Astrocyte (in vitro differentiated cells and primary cell): ENCODE measurements around the gene CCDC102B. TPM values are rescaled to one million over a fixed set of nuclear protein-coding genes. Genes with fewer than 3 reads are reported as not detected.
A peak's percentile ranks its signal among the peaks of the same experiment; 100 is the strongest.

Experiments
- DNase-seq: peaks from one replicate; pipeline ENCODE4 v3.0.0-alpha.2; 2010; ENCODE audit warnings: low read depth
- FAIRE-seq: peaks from 2 replicates; lab custom pipeline; 2011; peaks lifted over from hg19 to GRCh38; lab: Jason Lieb, UNC
- H2AFZ ChIP-seq: 2 replicates; pipeline ENCODE4 v1.6.0; 2012; ENCODE audit warnings: low read depth, low read length, inconsistent platforms
- H3K27ac ChIP-seq: 2 replicates; pipeline ENCODE4 v1.5.1; 2011; ENCODE audit warnings: low read depth, low read length, inconsistent platforms
- H3K27me3 ChIP-seq: 2 replicates; pipeline ENCODE4 v1.6.0; 2011; ENCODE audit warnings: low read length, inconsistent platforms; ENCODE audit not compliant: insufficient read depth
- H3K36me3 ChIP-seq: 2 replicates; pipeline ENCODE4 v1.5.1; 2011; ENCODE audit warnings: low read length, inconsistent platforms; ENCODE audit not compliant: insufficient read depth
- H3K4me1 ChIP-seq: 2 replicates; pipeline ENCODE4 v1.5.1; 2011; ENCODE audit warnings: low read length, inconsistent platforms; ENCODE audit not compliant: insufficient read depth
- H3K4me2 ChIP-seq: 2 replicates; pipeline ENCODE4 v1.6.0; 2012; ENCODE audit warnings: low read length, inconsistent platforms
- H3K4me3 ChIP-seq: 2 replicates; pipeline ENCODE4 v1.5.1; 2011; ENCODE audit warnings: low read depth, mild to moderate bottlenecking, low read length, inconsistent platforms; ENCODE audit not compliant: insufficient read depth
- H3K79me2 ChIP-seq: 2 replicates; pipeline ENCODE4 v1.6.0; 2012; ENCODE audit warnings: mild to moderate bottlenecking, low read length, inconsistent platforms; ENCODE audit not compliant: insufficient read depth
- H3K9ac ChIP-seq: 2 replicates; pipeline ENCODE4 v1.6.0; 2012; ENCODE audit warnings: mild to moderate bottlenecking, low read length, inconsistent platforms
- H3K9me3 ChIP-seq: 2 replicates; pipeline ENCODE4 v1.5.1; 2012; ENCODE audit warnings: low read depth, mild to moderate bottlenecking, low read length, inconsistent platforms; ENCODE audit not compliant: insufficient read depth
- H4K20me1 ChIP-seq: 2 replicates; pipeline ENCODE4 v1.6.0; 2012; ENCODE audit warnings: low read length, inconsistent platforms; ENCODE audit not compliant: insufficient read depth
- H3K27ac Mint-ChIP-seq: one replicate; pipeline ENCODE4 v1.8.0; 2021; ENCODE audit warnings: mild to moderate bottlenecking, mixed read lengths; ENCODE audit not compliant: unreplicated experiment
- H3K27me3 Mint-ChIP-seq: one replicate; pipeline ENCODE4 v1.8.0; 2021; ENCODE audit warnings: low read depth, mixed read lengths; ENCODE audit not compliant: unreplicated experiment
- H3K36me3 Mint-ChIP-seq: one replicate; pipeline ENCODE4 v1.8.0; 2021; ENCODE audit warnings: low read depth, mixed read lengths; ENCODE audit not compliant: unreplicated experiment
- H3K4me1 Mint-ChIP-seq: one replicate; pipeline ENCODE4 v1.8.0; 2021; ENCODE audit warnings: low read depth, mixed read lengths; ENCODE audit not compliant: unreplicated experiment
- H3K4me3 Mint-ChIP-seq: one replicate; pipeline ENCODE4 v1.8.0; 2021; ENCODE audit warnings: mild to moderate bottlenecking, moderate library complexity, mixed read lengths; ENCODE audit not compliant: unreplicated experiment
- H3K9me3 Mint-ChIP-seq: one replicate; pipeline ENCODE4 v1.8.0; 2021; ENCODE audit warnings: mild to moderate bottlenecking, mixed read lengths; ENCODE audit not compliant: unreplicated experiment
- EZH2 ChIP-seq: IDR thresholded peaks from 2 replicates; pipeline ENCODE4 v1.6.1; 2012; ENCODE audit warnings: mild to moderate bottlenecking, low read length, inconsistent platforms; ENCODE audit not compliant: insufficient read depth
- total RNA-seq: library from RNA; stranded (reverse); gene quantifications from 2 replicates; pipeline ENCODE4 v1.2.1, GENCODE V29; 2021
- TF ChIP-seq, protein P1 (sequence below): IDR thresholded peaks from 2 replicates; pipeline ENCODE4 v1.5.1; 2011; ENCODE audit warnings: low read depth, mild to moderate bottlenecking, inconsistent platforms, low read length, moderate library complexity; ENCODE audit not compliant: insufficient read depth

Gene CCDC102B
- total RNA-seq, 1 donor from 2014 or later: 7.9 TPM

DNA sequence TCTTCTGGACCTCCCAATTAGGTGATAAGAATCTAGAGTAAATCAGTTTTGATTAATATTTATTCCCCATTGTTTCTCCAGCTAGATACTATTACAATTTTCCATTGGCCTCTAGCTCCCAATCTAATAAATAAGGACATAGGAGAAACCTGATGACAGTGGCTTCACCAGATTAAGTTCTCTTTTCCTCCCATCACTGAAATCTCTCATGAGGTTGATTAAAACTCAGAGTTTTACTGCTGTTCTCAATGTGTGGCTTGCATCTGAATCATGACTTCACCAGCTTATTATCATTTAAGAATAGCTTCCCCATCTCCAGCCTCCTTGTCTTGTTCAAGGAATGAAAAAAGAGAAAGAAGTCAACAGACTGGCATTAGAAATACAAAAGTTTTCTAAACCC, 3.9 kb upstream of the CCDC102B start:
- FAIRE-seq (no peak), DNase-seq (no peak)
- peaks cover 14% of the 10 kb centered on the region for H3K4me1 ChIP-seq
- H3K27ac ChIP-seq: no peak overlapping the region
- Mint-ChIP-seq H3K36me3 (no peaks in the 10 kb centered on the region), H3K27ac (no peak overlapping the region), H3K4me1 (peaks cover 8% of the 10 kb centered on the region), H3K27me3 (no peaks in the 10 kb centered on the region), H3K4me3 (no peak overlapping the region), H3K9me3 (no peaks in the 10 kb centered on the region)
- H4K20me1 ChIP-seq: no peaks in the 10 kb centered on the region
- no peaks in the 10 kb centered on the region for H3K79me2 ChIP-seq
- H3K36me3 ChIP-seq: no peaks in the 10 kb centered on the region
- no peak overlapping the region for H3K9ac ChIP-seq
- H2AFZ ChIP-seq: no peak overlapping the region
- no peaks in the 10 kb centered on the region for H3K9me3 ChIP-seq
- no peaks in the 10 kb centered on the region for H3K27me3 ChIP-seq
- no peak overlapping the region for H3K4me3 ChIP-seq
- no peak for TF ChIP-seq EZH2
- TF ChIP-seq, protein P1, sequence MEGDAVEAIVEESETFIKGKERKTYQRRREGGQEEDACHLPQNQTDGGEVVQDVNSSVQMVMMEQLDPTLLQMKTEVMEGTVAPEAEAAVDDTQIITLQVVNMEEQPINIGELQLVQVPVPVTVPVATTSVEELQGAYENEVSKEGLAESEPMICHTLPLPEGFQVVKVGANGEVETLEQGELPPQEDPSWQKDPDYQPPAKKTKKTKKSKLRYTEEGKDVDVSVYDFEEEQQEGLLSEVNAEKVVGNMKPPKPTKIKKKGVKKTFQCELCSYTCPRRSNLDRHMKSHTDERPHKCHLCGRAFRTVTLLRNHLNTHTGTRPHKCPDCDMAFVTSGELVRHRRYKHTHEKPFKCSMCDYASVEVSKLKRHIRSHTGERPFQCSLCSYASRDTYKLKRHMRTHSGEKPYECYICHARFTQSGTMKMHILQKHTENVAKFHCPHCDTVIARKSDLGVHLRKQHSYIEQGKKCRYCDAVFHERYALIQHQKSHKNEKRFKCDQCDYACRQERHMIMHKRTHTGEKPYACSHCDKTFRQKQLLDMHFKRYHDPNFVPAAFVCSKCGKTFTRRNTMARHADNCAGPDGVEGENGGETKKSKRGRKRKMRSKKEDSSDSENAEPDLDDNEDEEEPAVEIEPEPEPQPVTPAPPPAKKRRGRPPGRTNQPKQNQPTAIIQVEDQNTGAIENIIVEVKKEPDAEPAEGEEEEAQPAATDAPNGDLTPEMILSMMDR: no peak
- H3K4me2 ChIP-seq: no peak overlapping the region

DNA sequence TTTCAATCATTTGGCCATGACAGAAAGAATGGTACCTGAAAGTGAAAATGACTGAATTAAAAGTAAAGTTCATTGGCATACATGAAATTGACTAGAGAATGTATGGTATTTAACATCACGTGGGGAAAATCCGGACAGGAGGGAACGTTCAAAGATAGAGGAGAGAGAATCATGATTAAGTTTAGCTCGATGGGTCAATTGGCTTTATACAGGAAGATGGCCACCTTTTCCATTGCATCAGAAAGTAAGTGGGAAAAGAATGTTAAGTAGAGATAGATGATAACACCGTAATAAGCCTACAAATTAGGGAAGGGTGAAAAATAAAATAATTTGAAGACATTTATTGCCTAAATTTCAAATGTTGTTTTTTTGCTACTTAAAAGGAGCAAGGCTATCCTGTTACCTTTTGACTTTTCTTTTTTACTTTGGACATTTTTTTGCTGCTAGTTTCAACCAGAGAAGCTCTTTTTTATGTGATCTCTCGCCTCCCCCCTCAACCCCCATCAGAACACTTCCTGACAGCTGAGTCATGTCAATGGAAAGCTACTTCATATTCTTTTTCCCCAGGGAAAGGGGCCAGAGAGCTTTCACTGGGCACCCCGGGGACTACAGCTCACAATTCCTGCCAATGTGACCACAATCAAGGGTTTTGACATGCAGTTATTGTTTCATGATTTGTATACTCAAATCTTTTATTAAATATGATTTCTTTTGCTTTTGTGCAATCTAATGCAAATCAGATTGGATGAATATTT, 767 bp upstream of the CCDC102B start:
- no peaks in the 10 kb centered on the region for H3K27me3 Mint-ChIP-seq
- H3K9me3 Mint-ChIP-seq: no peaks in the 10 kb centered on the region
- Histone ChIP-seq H3K4me3 (no peak overlapping the region), H3K79me2 (no peaks in the 10 kb centered on the region), H3K4me2 (peak overlapping the region; percentile 69), H2AFZ (peak overlapping the region; percentile 4), H3K27ac (peak overlapping the region; percentile 65), H3K27me3 (no peaks in the 10 kb centered on the region), H4K20me1 (no peaks in the 10 kb centered on the region), H3K36me3 (no peaks in the 10 kb centered on the region), H3K4me1 (peaks cover 14% of the 10 kb centered on the region), H3K9me3 (no peaks in the 10 kb centered on the region), H3K9ac (no peak overlapping the region)
- no peak overlapping the region for H3K4me3 Mint-ChIP-seq
- FAIRE-seq (peak; percentile 67), DNase-seq (peak; percentile 74)
- peaks cover 12% of the 10 kb centered on the region for H3K4me1 Mint-ChIP-seq
- no peaks in the 10 kb centered on the region for H3K36me3 Mint-ChIP-seq
- H3K27ac Mint-ChIP-seq: no peak overlapping the region
- no peak for TF ChIP-seq EZH2

DNA sequence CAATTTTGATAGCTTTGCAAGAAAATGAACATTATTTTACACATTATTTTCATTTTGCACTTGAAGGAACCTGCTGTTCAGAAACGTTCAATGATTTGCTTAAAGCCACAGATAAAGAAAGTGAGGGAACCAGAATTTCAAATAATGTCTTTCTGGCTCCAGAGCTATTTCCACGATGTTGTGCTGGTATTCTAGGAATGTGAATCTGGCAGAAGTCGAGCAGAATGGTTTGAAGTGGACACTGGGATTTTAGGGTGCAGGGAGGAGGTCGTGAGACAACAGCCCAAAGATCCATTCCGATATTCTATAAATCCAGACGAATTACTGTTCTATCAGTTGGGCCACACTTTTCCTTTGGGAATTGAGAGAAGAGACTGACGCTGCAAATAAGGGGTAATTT, 2.2 kb downstream of the CCDC102B start:
- Histone ChIP-seq H3K9me3 (no peaks in the 10 kb centered on the region), H3K4me1 (peaks cover 14% of the 10 kb centered on the region), H3K79me2 (no peaks in the 10 kb centered on the region), H3K9ac (peak overlapping the region; percentile 2), H3K27me3 (no peaks in the 10 kb centered on the region), H3K4me2 (peak overlapping the region; percentile 15), H2AFZ (no peak overlapping the region), H3K36me3 (no peaks in the 10 kb centered on the region), H4K20me1 (no peaks in the 10 kb centered on the region), H3K27ac (no peak overlapping the region), H3K4me3 (no peak overlapping the region)
- no peaks in the 10 kb centered on the region for H3K9me3 Mint-ChIP-seq
- no peak overlapping the region for H3K4me3 Mint-ChIP-seq
- DNase-seq (no peak), FAIRE-seq (no peak)
- peaks cover 23% of the 10 kb centered on the region for H3K4me1 Mint-ChIP-seq
- no peak overlapping the region for H3K27ac Mint-ChIP-seq
- no peaks in the 10 kb centered on the region for H3K27me3 Mint-ChIP-seq
- TF ChIP-seq EZH2: no peak
- TF ChIP-seq, protein P1: no peak
- H3K36me3 Mint-ChIP-seq: peaks cover 2% of the 10 kb centered on the region
